Esophagus muscularis mucosa (tissue), 4 donors: Measurements from ENCODE around the gene CDV3. TPM values are rescaled to one million over a fixed set of nuclear protein-coding genes. Genes with fewer than 3 reads are reported as not detected.

Experiments used
- DNase-seq: peaks from one replicate; pipeline ENCODE4 v3.0.0-alpha.2; 2017; ENCODE audit errors: extremely low spot score
- H3K27ac ChIP-seq, 4 donors: fragments of 200-600 bp; sonication (generic); replicated peaks in 1 of 4; 1 replicate in 3 of 4; 2 replicates in 1 of 4; pipeline ENCODE4 v1.5.1; 2016 to 2019; ENCODE audit warnings: mild to moderate bottlenecking in 1 of 4
- H3K27me3 ChIP-seq, 4 donors: fragments of 200-600 bp; sonication (generic); one replicate each; pipeline versions ENCODE4 v1.5.1 to v1.6.0; 2016 to 2019
- H3K36me3 ChIP-seq, 4 donors: fragments of 200-600 bp; sonication (generic); one replicate each; pipeline ENCODE4 v1.5.1; 2016 to 2019
- H3K4me1 ChIP-seq, 4 donors: fragments of 200-600 bp; sonication (generic); one replicate each; pipeline ENCODE4 v1.5.1; 2016 to 2019
- H3K4me3 ChIP-seq, 4 donors: fragments of 200-600 bp; sonication (generic); 1 replicate in 2 of 4; 2 replicates in 2 of 4; pipeline ENCODE4 v1.5.1; 2016 to 2019; ENCODE audit warnings: mild to moderate bottlenecking in 4 of 4, moderate library complexity in 1 of 4
- H3K9me3 ChIP-seq, 4 donors: fragments of 200-600 bp; sonication (generic); 1 replicate in 3 of 4; 2 replicates in 1 of 4; pipeline ENCODE4 v1.5.1; 2016 to 2019
- EP300 ChIP-seq: sonication (generic); formaldehyde crosslinking; IDR thresholded peaks from one replicate; pipeline ENCODE4 v1.6.1; 2017; ENCODE audit warnings: antibody characterized with exemption
- POLR2A ChIP-seq: fragments of 450-650 bp; IDR thresholded peaks from one replicate; pipeline ENCODE4 v1.6.1; 2017; ENCODE audit warnings: antibody characterized with exemption, moderate library complexity, mild to moderate bottlenecking, low read depth
- POLR2AphosphoS5 ChIP-seq, 2 donors: sonication (generic); formaldehyde crosslinking; IDR thresholded peaks; one replicate each; pipeline ENCODE4 v1.6.1; 2017; ENCODE audit warnings: antibody characterized with exemption in 2 of 2
- WGBS: methylation state at CpG from one replicate; pipeline ENCODE4 v1.1.5; 2018; 5-methylcytosine and 5-hydroxymethylcytosine counted together
- intact Hi-C: fragments of 100-400 bp; cut with DNase I; formaldehyde crosslinking; loops from one replicate; pipeline ENCODE4 v1.15.1; 2023
- total RNA-seq, 4 donors: library from RNA; depleted of rRNA; stranded (reverse); fragments of >200 nt; gene quantifications; one replicate each; pipeline versions ENCODE4 v1.1.0 to v1.2.1, GENCODE V29; 2016
- TF ChIP-seq, protein P1 (sequence below), 3 experiments: fragments of 200-600 bp in 2 of 3; fragments of 450-650 bp in 1 of 3; sonication (generic) in 2 of 3; IDR thresholded peaks; one replicate each; pipeline ENCODE4 v1.5.1; 2017 to 2019; ENCODE audit warnings: antibody characterized with exemption in 3 of 3, mild to moderate bottlenecking in 2 of 3, moderate library complexity in 1 of 3

Gene CDV3
- total RNA-seq, 4 donors from 2014 or later, result 136 to 249 (median 195) TPM

DNA sequence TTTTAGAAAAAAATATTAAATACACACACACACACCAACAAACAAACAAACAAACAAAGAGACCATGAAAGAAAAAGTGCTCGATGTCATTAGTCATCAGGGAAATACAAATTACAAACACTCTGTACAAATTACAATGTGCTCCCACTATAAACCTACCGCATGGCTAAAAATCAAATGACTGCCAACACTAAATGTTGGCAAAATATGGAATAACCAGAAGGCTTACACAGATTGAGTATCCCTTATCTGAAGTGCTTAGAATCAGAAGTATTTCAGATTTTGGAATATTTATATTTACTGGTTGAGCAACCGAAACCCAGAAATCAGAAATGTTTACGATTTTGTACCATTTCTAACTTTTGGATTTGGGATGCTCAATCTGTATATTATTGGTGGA is 33.4 kb downstream of the CDV3 start:
- no peak overlapping the region for H3K4me3 ChIP-seq
- intact Hi-C loops, result no loop called here
- H3K4me1 ChIP-seq, result no peaks in the 10 kb centered on the region
- H3K9me3 ChIP-seq, result no peaks in the 10 kb centered on the region
- peaks cover 32 to 69% (median 41%) of the 10 kb centered on the region in 4 donors for H3K36me3 ChIP-seq
- 96% methylated on average over 4 of the region's 4 CpGs for WGBS
- no peak overlapping the region for H3K27ac ChIP-seq
- H3K27me3 ChIP-seq, result no peaks in the 10 kb centered on the region
- TF ChIP-seq, protein P1, sequence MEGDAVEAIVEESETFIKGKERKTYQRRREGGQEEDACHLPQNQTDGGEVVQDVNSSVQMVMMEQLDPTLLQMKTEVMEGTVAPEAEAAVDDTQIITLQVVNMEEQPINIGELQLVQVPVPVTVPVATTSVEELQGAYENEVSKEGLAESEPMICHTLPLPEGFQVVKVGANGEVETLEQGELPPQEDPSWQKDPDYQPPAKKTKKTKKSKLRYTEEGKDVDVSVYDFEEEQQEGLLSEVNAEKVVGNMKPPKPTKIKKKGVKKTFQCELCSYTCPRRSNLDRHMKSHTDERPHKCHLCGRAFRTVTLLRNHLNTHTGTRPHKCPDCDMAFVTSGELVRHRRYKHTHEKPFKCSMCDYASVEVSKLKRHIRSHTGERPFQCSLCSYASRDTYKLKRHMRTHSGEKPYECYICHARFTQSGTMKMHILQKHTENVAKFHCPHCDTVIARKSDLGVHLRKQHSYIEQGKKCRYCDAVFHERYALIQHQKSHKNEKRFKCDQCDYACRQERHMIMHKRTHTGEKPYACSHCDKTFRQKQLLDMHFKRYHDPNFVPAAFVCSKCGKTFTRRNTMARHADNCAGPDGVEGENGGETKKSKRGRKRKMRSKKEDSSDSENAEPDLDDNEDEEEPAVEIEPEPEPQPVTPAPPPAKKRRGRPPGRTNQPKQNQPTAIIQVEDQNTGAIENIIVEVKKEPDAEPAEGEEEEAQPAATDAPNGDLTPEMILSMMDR (IDR thresholded peaks at IDR 0.05), result no peak
- TF ChIP-seq POLR2AphosphoS5 (IDR thresholded peaks at IDR 0.05) (no peak), POLR2A (no peak), EP300 (no peak)
- no peak for DNase-seq

DNA sequence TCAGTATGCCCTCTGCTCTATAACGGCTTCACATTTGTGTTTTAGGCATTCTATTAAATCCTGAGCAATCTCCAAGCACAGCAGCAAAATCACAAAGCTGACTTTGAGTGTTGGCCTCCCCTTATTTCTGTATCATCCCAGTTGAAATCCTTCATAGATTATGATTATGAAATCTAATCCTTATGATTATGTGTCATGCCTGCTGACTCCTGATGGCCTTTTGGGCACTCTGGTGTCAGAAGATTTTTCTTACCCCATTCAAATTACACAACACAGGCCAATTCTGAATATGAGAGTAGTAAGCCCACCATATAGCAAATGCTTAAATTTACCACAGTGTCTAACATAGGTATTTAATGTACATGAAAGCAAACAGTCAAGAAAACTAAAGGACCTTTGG is 34.3 kb downstream of the CDV3 start:
- Histone ChIP-seq H3K27ac (no peak overlapping the region), H3K27me3 (no peaks in the 10 kb centered on the region), H3K4me3 (no peak overlapping the region), H3K4me1 (no peaks in the 10 kb centered on the region), H3K36me3 (peaks cover 36 to 78% (median 46%) of the 10 kb centered on the region in 4 donors), H3K9me3 (no peaks in the 10 kb centered on the region)
- WGBS, result 96% methylated on average over 1 of the region's 1 CpG
- TF ChIP-seq POLR2AphosphoS5 (IDR thresholded peaks at IDR 0.05) (no peak), POLR2A (no peak), EP300 (no peak)
- TF ChIP-seq, protein P1 (IDR thresholded peaks at IDR 0.05), result no peak
- intact Hi-C loops, result no loop called here
- DNase-seq, result no peak

DNA sequence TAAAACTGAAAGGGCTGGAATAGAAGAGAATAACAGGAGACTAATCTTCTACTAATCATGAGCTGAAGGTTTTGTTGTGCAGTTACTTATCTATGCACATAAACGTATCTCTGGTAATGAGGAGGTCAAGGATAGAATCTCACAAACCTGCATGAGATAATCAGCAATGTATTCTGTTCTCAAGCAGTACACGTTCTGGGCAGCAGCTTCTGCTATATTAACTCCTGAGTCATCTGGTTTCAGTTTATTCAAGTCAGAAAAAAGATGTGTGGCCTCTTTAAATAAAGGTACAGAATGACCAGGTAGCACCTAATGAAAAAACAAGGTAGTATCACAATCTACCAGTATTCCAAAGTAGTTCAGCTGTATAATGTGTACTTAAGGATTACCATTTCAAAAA is 34.9 kb downstream of the CDV3 start:
- intact Hi-C loops, result no loop called here
- WGBS, result 77% methylated on average over 2 of the region's 2 CpGs
- peaks cover 36 to 83% (median 49%) of the 10 kb centered on the region in 4 donors for H3K36me3 ChIP-seq
- TF ChIP-seq, protein P1 (IDR thresholded peaks at IDR 0.05), result no peak
- no peak for TF ChIP-seq POLR2A
- TF ChIP-seq EP300, result no peak
- no peak for TF ChIP-seq POLR2AphosphoS5 (IDR thresholded peaks at IDR 0.05)
- no peaks in the 10 kb centered on the region for H3K4me1 ChIP-seq
- H3K4me3 ChIP-seq, result no peak overlapping the region
- H3K9me3 ChIP-seq, result no peaks in the 10 kb centered on the region
- no peaks in the 10 kb centered on the region for H3K27me3 ChIP-seq
- no peak for DNase-seq
- no peak overlapping the region for H3K27ac ChIP-seq

DNA sequence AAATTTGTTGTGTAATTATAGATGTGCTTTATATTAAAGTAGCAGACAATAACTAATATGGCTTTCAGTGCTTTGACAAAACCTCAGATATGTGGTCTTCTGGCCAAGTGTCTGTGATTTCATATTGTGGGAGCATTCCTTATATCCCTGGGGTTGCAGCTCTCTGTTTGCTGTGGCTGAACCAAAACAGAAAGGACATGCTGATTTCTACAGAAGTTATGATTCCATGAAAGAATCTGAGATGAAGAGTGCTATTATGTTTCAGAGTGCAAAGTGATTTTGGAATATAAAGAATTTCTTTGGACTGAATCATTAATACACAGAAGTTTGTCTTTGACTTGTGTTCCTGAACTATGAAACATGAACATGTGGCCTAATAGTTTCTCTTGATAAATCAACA is 36.5 kb downstream of the CDV3 start:
- DNase-seq, result no peak
- Histone ChIP-seq H3K36me3 (peaks cover 36 to 79% (median 52%) of the 10 kb centered on the region in 4 donors), H3K27me3 (no peaks in the 10 kb centered on the region), H3K9me3 (no peaks in the 10 kb centered on the region), H3K4me1 (no peaks in the 10 kb centered on the region), H3K4me3 (no peak overlapping the region), H3K27ac (no peak overlapping the region)
- TF ChIP-seq, protein P1 (IDR thresholded peaks at IDR 0.05), result no peak
- TF ChIP-seq POLR2A, result no peak
- no peak for TF ChIP-seq EP300
- TF ChIP-seq POLR2AphosphoS5 (IDR thresholded peaks at IDR 0.05), result no peak
- intact Hi-C loops, result no loop called here

DNA sequence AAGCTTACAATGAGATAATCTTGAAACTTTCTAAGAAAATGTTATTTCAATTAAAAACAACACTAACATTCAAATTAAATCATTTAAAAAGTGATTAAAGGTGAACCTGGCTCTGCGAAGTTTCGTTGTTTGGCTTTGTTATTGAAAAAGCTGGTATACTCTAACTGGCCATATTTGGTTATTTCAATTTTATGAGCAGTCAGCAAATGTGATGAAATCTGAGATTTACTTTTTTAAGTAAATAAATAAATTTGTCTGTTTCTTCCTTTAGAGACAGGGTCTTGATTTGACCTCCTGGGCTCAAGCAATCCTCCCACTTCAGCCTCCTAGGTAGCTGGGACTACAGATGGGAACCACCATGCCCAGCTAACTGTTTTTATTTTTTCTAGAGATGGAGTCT is 38.0 kb downstream of the CDV3 start:
- no peak overlapping the region for H3K27ac ChIP-seq
- TF ChIP-seq POLR2A (no peak), POLR2AphosphoS5 (IDR thresholded peaks at IDR 0.05) (no peak), EP300 (no peak)
- TF ChIP-seq, protein P1 (IDR thresholded peaks at IDR 0.05), result no peak
- DNase-seq, result no peak
- H3K9me3 ChIP-seq, result no peaks in the 10 kb centered on the region
- H3K4me1 ChIP-seq, result no peaks in the 10 kb centered on the region
- intact Hi-C loops, result no loop called here
- no peaks in the 10 kb centered on the region for H3K27me3 ChIP-seq
- 99% methylated on average over 2 of the region's 2 CpGs for WGBS
- H3K36me3 ChIP-seq, result peaks cover 36 to 84% (median 62%) of the 10 kb centered on the region in 4 donors
- no peak overlapping the region for H3K4me3 ChIP-seq
